GM18867 (cell line): ENCODE results near the gene DEPDC4.
A peak's percentile ranks its signal among the peaks of the same experiment; 100 is the strongest.

Experiments
- ATAC-seq: cut with Tn5 transposase; IDR thresholded peaks from one replicate; pipeline ENCODE4 v1.9.1; 2021; ENCODE audit warnings: mild to moderate bottlenecking, moderate library complexity; ENCODE audit not compliant: unreplicated experiment

The DEPDC4 gene

DNA sequence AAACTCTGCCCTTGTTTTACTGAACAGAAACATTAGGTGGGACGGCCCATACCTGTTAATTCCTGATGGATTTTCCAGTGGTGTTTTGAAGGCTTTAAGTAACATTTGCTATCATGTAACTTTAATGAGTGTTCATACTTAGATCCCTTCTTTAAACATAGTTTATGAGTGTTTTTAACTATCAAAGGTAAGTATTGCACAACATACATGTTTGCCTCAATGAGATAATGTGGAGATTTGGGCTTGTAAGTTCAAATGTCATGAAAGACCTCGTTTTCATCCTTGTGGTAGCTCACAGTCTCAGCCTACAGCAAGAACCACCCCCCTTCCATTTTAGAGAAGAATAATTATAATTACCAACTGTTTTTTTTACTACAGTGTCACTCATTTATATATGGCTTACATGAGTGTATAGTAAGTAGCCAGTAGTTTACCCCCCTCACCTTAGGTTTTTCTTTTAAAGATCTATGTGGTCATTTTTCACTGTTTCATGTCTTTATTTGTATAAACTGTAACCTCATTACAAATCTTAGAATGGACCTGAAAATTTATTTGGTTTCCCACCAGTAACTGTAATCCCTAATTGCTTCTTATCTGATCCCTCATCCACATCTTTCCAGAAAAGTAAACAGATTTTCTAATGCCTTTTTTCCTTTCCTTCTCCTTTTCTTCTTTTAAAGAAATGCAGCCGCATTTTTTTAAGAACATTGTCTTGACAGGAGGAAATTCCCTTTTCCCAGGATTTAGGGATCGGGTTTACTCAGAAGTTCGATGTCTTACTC, 47.4 kb downstream of the DEPDC4 start:
- no peak for ATAC-seq

DNA sequence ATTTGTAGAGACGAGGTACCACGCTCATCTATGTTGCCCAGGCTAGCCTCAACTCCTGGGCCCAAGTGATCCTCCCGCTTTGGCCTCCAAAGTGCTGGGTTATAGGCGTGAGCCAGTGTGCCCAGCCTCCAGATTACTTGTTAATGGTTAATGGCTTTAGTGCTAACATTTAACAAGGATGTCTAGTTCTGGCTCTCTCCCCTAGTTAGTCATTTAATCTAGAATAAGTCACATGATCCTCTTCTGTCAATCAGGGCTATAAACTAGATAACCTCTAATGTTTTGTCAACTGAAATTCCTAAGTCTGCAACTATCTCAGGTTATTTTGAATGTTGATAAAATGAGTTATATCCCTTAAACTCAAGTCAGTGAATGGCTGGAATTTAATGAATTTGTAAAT, 50.5 kb downstream of the DEPDC4 start:
- no peak for ATAC-seq

DNA sequence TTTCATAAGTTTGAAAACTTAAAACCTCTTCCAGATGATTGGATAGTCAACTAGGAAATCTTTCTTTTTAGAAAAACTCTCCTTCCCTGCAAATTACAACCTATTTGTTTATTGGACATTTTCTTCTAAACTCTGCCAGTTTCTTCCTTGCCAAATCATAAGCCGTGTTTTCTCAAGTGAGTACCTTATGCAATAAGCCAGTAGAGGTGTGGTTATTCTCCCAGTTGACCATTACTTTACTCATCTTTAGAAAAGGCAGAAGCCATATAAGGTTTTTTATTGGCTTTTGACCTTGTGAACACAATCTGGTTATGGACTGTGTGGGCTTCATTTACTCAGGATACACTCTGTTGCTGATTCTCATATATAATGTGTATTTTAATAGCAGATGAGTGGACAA, 51.7 kb downstream of the DEPDC4 start:
- ATAC-seq, result no peak

DNA sequence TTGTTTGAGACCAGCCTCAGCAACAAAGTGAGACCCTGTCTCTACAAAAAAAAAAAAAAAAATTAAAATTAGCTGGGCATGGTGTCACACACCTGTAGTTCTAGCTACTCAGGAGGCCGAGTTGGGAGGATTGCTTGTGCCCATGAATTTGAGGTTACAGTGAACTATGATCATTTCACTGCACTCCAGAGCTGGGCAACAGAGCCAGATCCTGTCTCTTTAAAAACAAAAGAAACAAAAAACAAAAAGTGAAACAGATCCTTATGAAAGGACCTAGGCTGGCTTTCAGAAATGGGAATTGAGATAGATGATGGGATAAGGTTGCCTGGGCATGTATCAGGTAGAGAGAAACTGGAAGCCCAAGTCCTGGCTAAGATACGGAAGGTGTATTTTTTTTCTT, 52.4 kb downstream of the DEPDC4 start:
- no peak for ATAC-seq

DNA sequence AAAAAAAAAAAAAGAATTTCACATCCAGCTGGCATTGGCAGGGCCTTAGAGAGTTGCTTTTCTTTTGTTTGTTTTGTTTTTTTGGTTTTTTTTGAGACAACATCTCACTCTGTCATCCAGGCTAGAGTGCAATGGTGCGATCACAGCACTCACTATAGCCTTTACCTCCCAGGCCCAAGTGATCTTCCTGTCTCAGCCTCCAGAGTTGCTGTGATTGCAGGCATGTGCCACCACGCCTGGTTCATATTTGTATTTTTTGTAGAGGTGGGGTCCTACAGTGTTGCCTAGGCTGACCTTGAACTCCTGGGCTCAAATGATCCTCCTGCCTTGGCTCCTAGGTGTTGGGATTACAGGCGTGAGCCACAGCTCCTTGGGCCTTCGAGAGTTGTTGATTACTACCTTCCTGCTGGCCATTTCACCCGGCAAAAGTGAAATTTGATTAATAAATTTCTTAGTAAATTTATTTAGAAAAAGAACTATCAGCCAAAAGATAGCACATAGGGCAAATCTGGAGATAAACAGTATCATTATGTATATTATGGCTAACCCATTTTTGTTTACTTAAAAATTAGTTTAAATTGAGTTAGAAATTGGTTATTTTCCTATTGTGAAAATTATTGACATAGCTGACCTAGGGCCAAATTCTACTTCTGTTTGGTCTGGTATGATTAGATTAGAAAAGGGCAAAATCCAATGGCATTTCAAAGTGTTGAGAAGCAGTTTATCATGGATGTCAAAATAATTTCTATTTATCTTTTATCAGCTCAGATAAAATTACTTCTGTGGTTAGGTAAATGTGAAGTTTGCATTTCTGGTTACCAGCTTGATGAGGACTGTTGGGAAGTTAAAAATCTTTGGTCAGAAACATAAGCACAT, 53.6 kb downstream of the DEPDC4 start:
- ATAC-seq, result no peak

DNA sequence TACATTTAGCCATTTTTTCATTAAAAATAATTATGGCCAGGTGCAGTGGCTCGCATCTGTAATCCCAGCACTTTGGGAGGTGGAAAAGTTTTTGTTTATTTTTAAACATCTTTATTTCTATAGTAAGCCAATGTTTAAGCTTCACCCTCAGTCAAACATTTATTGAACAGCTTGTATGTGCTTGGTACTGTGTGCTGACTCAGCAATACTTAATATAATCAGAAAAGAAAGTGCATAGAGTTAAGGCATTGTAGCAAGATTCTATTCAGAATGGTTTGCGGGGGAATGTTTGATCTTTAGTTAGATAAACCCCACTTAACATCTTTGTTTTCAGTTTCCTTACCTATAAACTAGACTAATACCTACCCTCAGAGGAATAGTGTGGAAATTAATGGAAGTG, 55.2 kb downstream of the DEPDC4 start:
- ATAC-seq, result no peak

DNA sequence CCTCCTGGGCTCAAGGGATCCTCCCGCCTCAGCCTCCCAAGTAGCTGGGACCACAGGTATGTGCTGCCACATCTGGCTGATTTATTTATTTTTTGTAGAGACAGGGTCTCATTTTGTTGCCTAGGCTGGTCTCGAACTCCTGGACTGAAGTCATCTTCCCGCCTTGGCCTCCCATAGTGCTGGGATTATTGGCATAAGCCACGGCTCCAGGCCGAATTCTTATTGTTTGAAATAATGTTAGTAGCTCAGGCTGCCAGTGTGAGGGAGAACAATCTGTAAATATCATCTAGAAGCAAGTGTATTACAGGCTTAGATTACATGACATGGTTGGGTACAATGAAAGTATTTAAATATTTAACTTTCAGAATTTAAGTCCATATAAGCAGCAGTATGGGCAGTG, 58.0 kb downstream of the DEPDC4 start:
- ATAC-seq, result no peak

DNA sequence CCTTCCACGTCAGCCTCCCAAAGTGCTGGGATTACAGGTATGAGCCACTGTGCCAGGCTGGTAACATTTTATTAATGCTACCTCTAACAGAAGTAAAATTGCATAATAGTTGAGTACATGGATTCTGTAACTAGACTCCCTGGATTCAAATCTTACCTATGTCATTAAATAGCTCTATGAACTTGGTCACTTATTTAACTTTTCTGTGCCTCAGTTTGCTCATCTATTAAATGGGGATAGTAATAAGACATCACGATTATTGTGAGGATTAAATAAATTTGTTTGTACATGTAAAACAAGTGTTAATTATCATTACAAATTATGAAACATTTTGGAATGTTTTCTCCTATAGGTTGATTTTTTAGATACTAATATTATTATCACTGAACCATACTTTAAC, 59.6 kb downstream of the DEPDC4 start:
- no peak for ATAC-seq

DNA sequence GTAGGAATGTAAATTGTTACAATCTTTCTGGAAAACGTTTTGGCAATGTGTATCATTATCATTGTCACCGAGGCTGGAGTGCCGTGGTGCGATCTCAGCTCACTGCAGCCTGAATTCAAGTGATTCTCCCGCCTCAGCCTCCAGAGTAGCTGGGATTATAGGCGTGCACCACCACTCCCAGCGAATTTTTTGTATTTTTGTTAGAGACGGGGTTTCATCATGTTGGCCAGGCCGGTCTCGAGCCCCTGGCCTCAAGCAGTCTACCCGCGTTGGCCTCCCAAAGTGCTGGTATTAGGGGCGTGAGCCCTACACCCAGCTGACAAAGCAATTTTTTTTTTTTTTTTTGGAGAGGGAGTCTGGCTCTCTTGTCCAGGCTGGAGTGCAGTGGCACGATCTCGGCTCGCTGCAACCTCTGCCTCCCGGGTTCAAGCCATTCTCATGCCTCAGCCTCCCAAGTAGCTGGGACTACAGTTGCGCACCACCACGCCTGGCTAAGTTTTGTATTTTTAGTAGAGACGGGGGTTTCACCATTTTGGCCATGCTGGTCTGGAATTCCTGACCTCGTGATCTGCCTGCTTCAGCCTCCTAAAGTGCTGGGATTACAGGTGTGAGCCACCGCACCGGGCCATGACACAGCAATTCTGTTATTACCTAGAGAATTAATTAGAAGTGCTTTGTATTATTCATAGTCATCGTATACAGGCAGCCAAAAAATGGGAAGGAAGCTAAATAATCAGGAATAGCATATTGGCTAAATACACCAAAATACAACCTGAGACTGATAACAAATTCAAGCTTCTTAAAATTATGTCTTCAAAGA, 65.1 kb downstream of the DEPDC4 start:
- no peak for ATAC-seq

DNA sequence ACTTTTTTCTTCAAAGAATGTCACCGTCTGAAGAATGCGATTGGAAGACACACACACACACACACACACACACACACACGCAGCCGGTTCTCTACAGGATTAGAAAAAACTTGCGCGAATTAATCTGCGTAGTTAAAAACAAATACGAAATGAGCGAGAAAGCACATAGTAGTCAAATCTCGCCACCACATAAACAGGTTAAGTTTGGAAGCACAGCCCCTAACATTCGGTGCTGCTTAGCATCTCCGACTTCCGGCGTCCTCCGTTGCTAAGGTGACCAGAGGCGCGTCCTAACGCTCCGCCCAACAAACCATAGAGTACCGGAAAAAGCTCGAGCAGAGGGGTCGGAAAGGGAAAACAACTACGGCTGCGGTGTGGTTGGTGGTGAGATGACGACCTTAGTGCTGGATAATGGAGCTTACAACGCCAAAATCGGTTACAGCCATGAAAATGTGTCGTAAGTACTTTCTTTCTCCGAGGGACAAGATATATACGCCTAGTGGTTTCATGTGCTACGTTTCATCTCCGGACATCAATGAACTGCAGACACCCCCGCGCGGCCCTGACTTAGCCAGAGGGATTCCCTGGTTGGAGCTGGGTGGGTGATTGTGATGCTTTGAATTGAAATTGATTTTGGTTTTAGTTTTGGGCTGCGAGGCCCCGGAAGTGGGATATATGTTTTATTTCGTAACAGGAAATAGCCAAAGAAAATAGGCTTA, 66.3 kb downstream of the DEPDC4 start, which contains the start of gene ACTR6:
ACTR6 (plus strand) TSS at position 353 of the 719 bp plus-strand sequence; CDS start at position 390, 37 bp downstream.
- ATAC-seq, result peak; percentile 90

DNA sequence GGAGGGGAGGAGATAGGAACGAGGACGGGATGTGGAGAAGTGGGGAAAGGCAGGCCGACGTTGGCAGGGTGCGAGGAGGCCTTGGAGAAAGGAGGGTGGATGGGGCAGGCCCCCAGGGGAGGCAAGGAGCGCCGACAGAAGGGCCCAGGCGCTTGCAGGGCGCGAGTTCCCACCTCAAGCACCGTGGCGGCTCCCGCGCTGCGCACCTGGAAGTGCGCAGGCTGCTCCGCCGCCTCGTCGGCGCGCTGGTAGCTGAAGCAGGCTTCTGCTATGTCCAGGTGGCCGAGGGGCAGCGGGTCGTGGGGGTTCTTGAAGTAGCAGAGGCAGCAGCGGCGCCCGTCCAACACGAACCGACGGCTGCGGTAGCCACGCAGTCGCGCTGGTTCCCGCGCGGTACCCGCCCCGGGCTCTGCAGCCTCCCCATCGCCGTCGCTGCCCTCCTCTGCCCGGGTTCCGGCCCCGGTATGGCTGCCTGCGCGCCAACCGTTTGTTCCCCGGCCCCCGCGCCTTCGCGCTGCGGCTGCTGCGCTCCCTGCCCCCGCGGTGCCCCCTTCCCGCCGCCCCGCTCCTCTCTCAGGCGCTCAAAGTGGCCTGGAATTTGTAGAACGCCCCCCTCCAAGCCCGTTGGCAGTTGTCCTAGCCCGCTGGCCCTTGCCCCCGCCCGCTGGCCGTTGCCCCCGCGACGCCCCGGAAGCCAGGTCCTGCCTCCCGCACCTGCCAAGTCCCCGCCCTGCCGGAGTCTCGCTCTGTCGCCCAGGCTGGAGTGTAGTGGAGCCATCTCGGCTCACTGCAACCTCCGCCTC, 67.3 kb downstream of the DEPDC4 start:
- ATAC-seq, result peak; percentile 80

DNA sequence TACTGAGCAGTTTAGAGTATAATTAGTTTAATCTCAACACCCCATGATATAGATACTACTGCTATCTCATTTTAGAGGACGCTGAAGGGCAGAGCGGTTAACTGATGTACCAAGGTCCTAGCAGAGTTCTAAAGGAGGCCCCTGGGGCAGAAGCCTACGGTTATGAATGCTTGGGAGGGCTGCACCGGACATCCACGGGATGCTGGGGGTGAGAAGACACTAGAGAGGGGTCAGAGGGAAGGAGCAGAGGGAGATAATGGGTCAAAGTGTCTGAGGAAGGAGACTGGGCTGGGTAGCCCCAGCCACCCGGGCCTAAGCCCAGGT, 67.9 kb downstream of the DEPDC4 start:
- ATAC-seq, result no peak

DNA sequence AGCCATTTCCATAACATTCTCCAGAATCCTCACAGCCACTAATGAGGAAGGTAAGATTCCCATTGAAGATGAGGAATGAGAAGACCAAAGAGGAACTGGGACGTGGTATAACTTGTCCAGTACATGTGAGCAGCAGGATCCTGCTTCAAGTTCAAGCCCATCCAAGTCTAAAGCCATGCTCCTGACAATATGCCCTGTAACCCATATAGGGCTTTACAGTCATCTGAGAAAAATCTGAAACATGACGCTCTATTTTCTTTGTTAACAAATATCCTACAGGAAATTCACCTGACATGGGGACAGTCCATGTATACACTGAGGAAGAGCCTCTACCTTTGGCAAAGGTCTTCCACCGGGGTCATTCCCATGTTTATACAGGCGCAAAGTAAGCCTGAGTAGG, 69.4 kb downstream of the DEPDC4 start:
- ATAC-seq, result no peak

DNA sequence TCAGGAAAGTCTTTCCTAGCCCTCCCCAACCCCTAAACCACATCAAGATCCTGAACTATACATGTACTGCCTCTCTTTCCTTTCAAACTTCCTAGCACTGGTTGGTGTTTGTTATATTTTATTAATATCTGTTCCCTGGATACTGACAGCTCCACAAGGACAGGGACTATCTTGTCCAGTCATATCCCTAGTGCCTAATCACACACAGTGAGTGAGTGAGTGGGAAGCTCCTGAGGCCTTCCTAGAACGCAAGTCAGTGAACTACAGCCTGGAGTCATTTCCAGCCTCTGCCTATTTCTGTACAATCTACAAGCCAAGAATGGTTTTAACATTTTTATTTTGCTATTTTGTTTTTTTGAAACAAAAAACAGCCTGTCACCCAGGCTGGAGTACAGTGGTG, 73.8 kb downstream of the DEPDC4 start:
- ATAC-seq, result no peak
